Effector memory CD8-positive, alpha-beta T cell (primary cell): ENCODE results near the gene NRM.
"Not testable (repeated sequence)": the region's sequence is repeated elsewhere in the genome, so short reads cannot be mapped to it uniquely, and the experiment has no call there.

Source experiments
- ATAC-seq: fragments of 150-1000 bp; cut with Tn5 transposase; replicated peaks from 2 replicates; pipeline ENCODE4 v1.10.0; 2021; ENCODE audit warnings: mild to moderate bottlenecking, moderate library complexity
- DNase-seq, 3 experiments: peaks; one replicate each; pipeline ENCODE4 v3.0.0; 2021
- H3K27ac Mint-ChIP-seq, 2 donors: one replicate each; pipeline ENCODE4 v1.8.0; 2022; ENCODE audit warnings: mild to moderate bottlenecking in 2 of 2, mixed read lengths in 2 of 2, moderate library complexity in 2 of 2
- H3K27me3 Mint-ChIP-seq, 2 donors: one replicate each; pipeline ENCODE4 v1.8.0; 2022; ENCODE audit warnings: mixed read lengths in 2 of 2
- H3K36me3 Mint-ChIP-seq: one replicate; pipeline ENCODE4 v1.8.0; 2022; ENCODE audit warnings: mild to moderate bottlenecking, moderate library complexity, mixed read lengths; ENCODE audit not compliant: insufficient read depth
- H3K4me1 Mint-ChIP-seq, 2 donors: one replicate each; pipeline ENCODE4 v1.8.0; 2022; ENCODE audit warnings: low read depth in 2 of 2, mixed read lengths in 2 of 2
- H3K4me3 Mint-ChIP-seq, 2 donors: one replicate each; pipeline ENCODE4 v1.8.0; 2022; ENCODE audit warnings: mild to moderate bottlenecking in 2 of 2, mixed read lengths in 2 of 2, moderate library complexity in 2 of 2
- H3K9me3 Mint-ChIP-seq, 2 donors: one replicate each; pipeline ENCODE4 v1.8.0; 2022; ENCODE audit warnings: mixed read lengths in 2 of 2

The NRM gene

GRCh38 chr6:30723843-30724741 lies 33.3 kb upstream of the NRM start:
- not testable (repeated sequence) for H3K9me3 Mint-ChIP-seq, H3K27me3 Mint-ChIP-seq, ATAC-seq, DNase-seq
- H3K36me3 Mint-ChIP-seq: peaks cover 80% of the 10 kb centered on the region
- peak overlapping the region; percentile 35 to 57 for H3K4me3 Mint-ChIP-seq
- peaks cover 36 to 38% of the 10 kb centered on the region in 2 donors for H3K4me1 Mint-ChIP-seq
- H3K27ac Mint-ChIP-seq: peak overlapping the region; percentile 67 to 87

DNA sequence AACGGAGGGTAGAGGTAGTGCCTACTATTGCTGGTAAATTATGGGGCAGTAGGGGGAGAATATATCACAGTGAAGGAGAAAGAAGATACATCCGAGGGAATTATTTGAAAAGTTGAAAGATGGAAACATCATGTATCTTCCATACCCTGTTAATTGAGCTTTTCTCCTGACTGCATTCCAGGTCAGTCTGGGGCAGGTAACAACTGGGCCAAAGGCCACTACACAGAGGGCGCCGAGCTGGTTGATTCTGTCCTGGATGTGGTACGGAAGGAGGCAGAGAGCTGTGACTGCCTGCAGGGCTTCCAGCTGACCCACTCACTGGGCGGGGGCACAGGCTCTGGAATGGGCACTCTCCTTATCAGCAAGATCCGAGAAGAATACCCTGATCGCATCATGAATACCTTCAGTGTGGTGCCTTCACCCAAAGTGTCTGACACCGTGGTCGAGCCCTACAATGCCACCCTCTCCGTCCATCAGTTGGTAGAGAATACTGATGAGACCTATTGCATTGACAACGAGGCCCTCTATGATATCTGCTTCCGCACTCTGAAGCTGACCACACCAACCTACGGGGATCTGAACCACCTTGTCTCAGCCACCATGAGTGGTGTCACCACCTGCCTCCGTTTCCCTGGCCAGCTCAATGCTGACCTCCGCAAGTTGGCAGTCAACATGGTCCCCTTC lies 32.5 kb upstream of the NRM start:
- Mint-ChIP-seq H3K36me3 (peaks cover 72% of the 10 kb centered on the region), H3K27ac (peak overlapping the region; percentile 81 to 91), H3K4me1 (peaks cover 36 to 38% of the 10 kb centered on the region in 2 donors), H3K4me3 (peak overlapping the region; percentile 97 to 99)
- not testable (repeated sequence) for DNase-seq, ATAC-seq, H3K27me3 Mint-ChIP-seq, H3K9me3 Mint-ChIP-seq

DNA sequence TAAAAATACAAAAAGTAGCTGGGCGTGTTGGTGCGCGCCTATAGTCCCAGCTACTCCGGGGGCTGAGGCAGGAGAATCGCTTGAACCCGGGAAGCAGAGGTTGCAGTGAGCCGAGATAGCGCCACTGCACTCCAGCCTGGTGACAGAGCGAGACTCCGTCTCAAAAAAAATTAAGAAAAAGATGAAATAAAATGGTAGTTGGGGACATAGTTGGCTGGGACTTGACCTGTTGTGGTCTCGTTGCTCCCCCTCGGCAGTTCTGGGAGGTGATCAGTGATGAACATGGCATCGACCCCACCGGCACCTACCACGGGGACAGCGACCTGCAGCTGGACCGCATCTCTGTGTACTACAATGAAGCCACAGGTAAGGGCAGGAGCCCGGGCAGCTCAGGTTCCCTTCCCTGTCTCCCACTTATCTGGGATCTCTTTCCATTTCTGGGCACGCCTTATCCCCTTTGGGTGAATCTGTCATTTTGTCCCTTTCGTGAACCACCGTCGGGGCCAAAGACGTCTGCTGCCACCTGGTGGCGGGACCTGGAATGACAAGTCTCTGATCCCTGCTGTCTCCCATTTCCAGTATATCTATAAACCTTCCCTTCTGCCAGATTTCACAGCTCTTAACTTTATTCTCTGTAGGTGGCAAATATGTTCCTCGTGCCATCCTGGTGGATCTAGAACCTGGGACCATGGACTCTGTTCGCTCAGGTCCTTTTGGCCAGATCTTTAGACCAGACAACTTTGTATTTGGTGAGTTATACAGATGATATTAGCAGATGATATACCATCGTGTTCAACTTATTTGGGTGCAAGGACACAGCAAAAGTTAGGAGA lies 31.7 kb upstream of the NRM start:
- peaks cover 67% of the 10 kb centered on the region for H3K36me3 Mint-ChIP-seq
- no peaks in the 10 kb centered on the region for H3K9me3 Mint-ChIP-seq
- DNase-seq (peak; percentile 85 to 92 (median 85)), ATAC-seq (no peak)
- H3K4me3 Mint-ChIP-seq: peak overlapping the region; percentile 97 to 99
- H3K27me3 Mint-ChIP-seq: no peaks in the 10 kb centered on the region
- H3K27ac Mint-ChIP-seq: peak overlapping the region; percentile 81 to 91
- peaks cover 39 to 41% of the 10 kb centered on the region in 2 donors for H3K4me1 Mint-ChIP-seq

DNA sequence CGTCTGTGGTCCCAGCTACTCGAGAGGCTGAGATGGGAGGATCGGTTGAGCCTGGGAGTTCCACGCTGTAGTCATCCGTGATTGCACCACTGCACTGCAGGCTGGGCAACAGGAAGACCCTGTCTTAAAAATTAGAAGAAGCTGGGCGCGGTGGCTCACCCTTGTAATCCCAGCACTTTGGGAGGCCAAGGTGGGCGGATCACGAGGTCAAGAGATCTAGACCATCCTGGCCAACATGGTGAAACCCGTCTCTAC lies 31.2 kb upstream of the NRM start:
- not testable (repeated sequence) for ATAC-seq, H3K9me3 Mint-ChIP-seq, DNase-seq, H3K27me3 Mint-ChIP-seq
- Mint-ChIP-seq H3K36me3 (peaks cover 67% of the 10 kb centered on the region), H3K4me1 (peaks cover 42 to 45% of the 10 kb centered on the region in 2 donors), H3K4me3 (peak overlapping the region; percentile 97 to 99), H3K27ac (peak overlapping the region; percentile 81 to 91)

GRCh38 chr6:30721198-30722024 lies 30.6 kb upstream of the NRM start:
- Mint-ChIP-seq H3K27ac (peak overlapping the region; percentile 81 to 91), H3K9me3 (peaks cover 0 to 9% of the 10 kb centered on the region in 2 donors), H3K27me3 (no peaks in the 10 kb centered on the region), H3K36me3 (peaks cover 67% of the 10 kb centered on the region), H3K4me3 (peak overlapping the region; percentile 97 to 99), H3K4me1 (peaks cover 48 to 50% of the 10 kb centered on the region in 2 donors)
- peak; percentile 93 to 95 (median 93) for DNase-seq
- peak; percentile 40 for ATAC-seq

- H3K9me3 Mint-ChIP-seq: peaks cover 0 to 9% of the 10 kb centered on the region in 2 donors
- ATAC-seq (no peak), DNase-seq (peak; percentile 42 to 55 (median 46))
- H3K4me1 Mint-ChIP-seq: peaks cover 48 to 55% of the 10 kb centered on the region in 2 donors
- H3K27me3 Mint-ChIP-seq: no peaks in the 10 kb centered on the region
- peak overlapping the region; percentile 81 to 91 for H3K27ac Mint-ChIP-seq
- H3K36me3 Mint-ChIP-seq: peaks cover 67% of the 10 kb centered on the region
- H3K4me3 Mint-ChIP-seq: peak overlapping the region; percentile 97 to 99
Observed at GRCh38 chr6:30720738-30721197, 30.0 kb upstream of the NRM start.

GRCh38 chr6:30719791-30720737 lies 29.3 kb upstream of the NRM start, which contains the start of gene TUBB:
TUBB (plus strand) TSS chr6:30720352; CDS start chr6:30720507, 155 bp downstream.
- Mint-ChIP-seq H3K4me3 (peak within 1 kb of the TSS; percentile 97 to 99), H3K4me1 (peaks cover 46 to 57% of the 10 kb centered on the region in 2 donors), H3K27me3 (no peaks in the 10 kb centered on the region), H3K27ac (peak within 1 kb of the TSS; percentile 81 to 91), H3K36me3 (peaks cover 64% of the 10 kb centered on the region), H3K9me3 (peaks cover 0 to 9% of the 10 kb centered on the region in 2 donors)
- peak; percentile 86 to 91 (median 90) for DNase-seq
- ATAC-seq: peak; percentile 59

GRCh38 chr6:30719356-30719755 lies 28.6 kb upstream of the NRM start:
- Mint-ChIP-seq H3K4me3 (peak overlapping the region; percentile 97 to 99), H3K27ac (peak overlapping the region; percentile 81 to 91), H3K36me3 (peaks cover 64% of the 10 kb centered on the region), H3K9me3 (peaks cover 0 to 9% of the 10 kb centered on the region in 2 donors), H3K4me1 (peaks cover 40 to 54% of the 10 kb centered on the region in 2 donors), H3K27me3 (no peaks in the 10 kb centered on the region)
- DNase-seq (no peak), ATAC-seq (no peak)

- not testable (repeated sequence) for ATAC-seq
Observed at GRCh38 chr6:30717845-30718720, 27.3 kb upstream of the NRM start.

DNA sequence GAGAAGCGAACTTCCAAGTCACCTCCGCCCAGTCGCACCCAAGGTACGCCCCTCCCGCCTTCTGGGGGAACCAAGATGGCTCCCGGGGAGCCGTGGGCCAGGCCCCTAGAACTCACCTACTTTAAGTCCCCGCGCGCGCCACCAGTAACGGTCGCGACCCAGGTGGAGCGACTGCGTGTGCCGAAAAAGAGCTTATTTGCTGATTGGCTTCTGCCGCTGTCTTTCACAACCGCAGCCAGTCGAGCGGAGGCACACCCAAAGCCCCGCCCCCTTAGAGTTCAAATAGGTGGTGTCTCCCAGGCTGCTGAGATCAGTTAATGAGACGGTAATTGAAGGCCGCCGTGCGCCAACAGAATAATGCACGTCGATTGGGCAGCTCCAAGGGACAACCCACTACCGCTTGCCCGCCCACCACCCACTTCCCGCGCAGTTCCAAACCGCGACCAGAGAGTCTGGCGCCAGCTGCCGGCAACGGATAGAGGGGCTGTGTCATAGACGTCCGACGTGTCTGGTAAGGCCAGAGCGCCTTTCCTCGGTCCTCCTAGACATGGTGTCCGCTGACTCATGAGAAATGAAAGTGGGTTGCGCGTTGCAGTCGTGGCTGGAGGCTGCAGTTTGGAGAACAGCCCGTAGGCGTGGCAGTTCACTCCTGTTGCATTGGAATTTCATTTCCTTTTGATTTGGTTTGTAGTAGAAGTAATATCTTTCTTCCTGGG lies 26.5 kb upstream of the NRM start, which contains the start of gene MDC1:
Gene MDC1 (minus strand): TSS at position 153 of the 716 bp plus-strand sequence. CDS start 2,106 bp downstream, outside the sequence.
- Mint-ChIP-seq H3K36me3 (peaks cover 43% of the 10 kb centered on the region), H3K27ac (peak within 1 kb of the TSS; percentile 96 to 98), H3K9me3 (peaks cover 0 to 9% of the 10 kb centered on the region in 2 donors), H3K27me3 (no peaks in the 10 kb centered on the region), H3K4me1 (peaks cover 36 to 45% of the 10 kb centered on the region in 2 donors), H3K4me3 (peak within 1 kb of the TSS; percentile 83 to 92)
- DNase-seq: peak; percentile 96 to 98 (median 97)
- ATAC-seq: peak; percentile 73

More at GRCh38 chr6:30717845-30718720, 27.3 kb upstream of the NRM start:
- Mint-ChIP-seq H3K27ac (peak overlapping the region; percentile 96 to 98), H3K4me1 (peaks cover 35 to 48% of the 10 kb centered on the region in 2 donors), H3K4me3 (peak overlapping the region; percentile 83 to 92), H3K36me3 (peaks cover 51% of the 10 kb centered on the region)
- not testable (repeated sequence) for DNase-seq, H3K9me3 Mint-ChIP-seq, H3K27me3 Mint-ChIP-seq
